ENCODE measurements around the gene PTPN20.

Gene PTPN20

GRCh38 chr10:47022311-47023131 is 111.3 kb downstream of the PTPN20 start:
- no peak for DNase-seq (ENCODE audit: low spot score)

GRCh38 chr10:47023237-47024045 is 112.2 kb downstream of the PTPN20 start:
- peak; percentile 38 for DNase-seq (ENCODE audit: low spot score)

- peak; percentile 10 for DNase-seq (ENCODE audit: low spot score)
These were observed 112.8 kb downstream of the PTPN20 start for GRCh38 chr10:47024046-47024322.

- DNase-seq (ENCODE audit: low spot score): peak; percentile 80
These were observed 113.4 kb downstream of the PTPN20 start for GRCh38 chr10:47024399-47025252.

GRCh38 chr10:47025253-47025539 is 114.0 kb downstream of the PTPN20 start:
- DNase-seq (ENCODE audit: low spot score): peak; percentile 43

GRCh38 chr10:47025540-47026300 is 114.5 kb downstream of the PTPN20 start:
- DNase-seq (ENCODE audit: low spot score): peak; percentile 38

- DNase-seq (ENCODE audit: low spot score): peak; percentile 37
These were observed 115.3 kb downstream of the PTPN20 start for GRCh38 chr10:47026301-47027107.

GRCh38 chr10:47027108-47027783 is 116.0 kb downstream of the PTPN20 start:
- peak; percentile 41 for DNase-seq (ENCODE audit: low spot score)

GRCh38 chr10:47027784-47028260 is 116.6 kb downstream of the PTPN20 start:
- DNase-seq (ENCODE audit: low spot score): peak; percentile 30

- no peak for DNase-seq (ENCODE audit: low spot score)
These were observed 117.2 kb downstream of the PTPN20 start for GRCh38 chr10:47028466-47028865.

- DNase-seq (ENCODE audit: low spot score): peak; percentile 27
These were observed 118.2 kb downstream of the PTPN20 start for GRCh38 chr10:47029181-47030009.

GRCh38 chr10:47030191-47030703 is 119.0 kb downstream of the PTPN20 start:
- no peak for DNase-seq (ENCODE audit: low spot score)

GRCh38 chr10:47031211-47031900 is 120.1 kb downstream of the PTPN20 start:
- no peak for DNase-seq (ENCODE audit: low spot score)

- no peak for DNase-seq (ENCODE audit: low spot score)
These were observed 120.8 kb downstream of the PTPN20 start for GRCh38 chr10:47031901-47032465.

GRCh38 chr10:47033081-47033480 is 121.9 kb downstream of the PTPN20 start:
- DNase-seq (ENCODE audit: low spot score): no peak

GRCh38 chr10:47033541-47034270 is 122.5 kb downstream of the PTPN20 start:
- DNase-seq (ENCODE audit: low spot score): no peak

GRCh38 chr10:47034441-47035051 is 123.3 kb downstream of the PTPN20 start:
- DNase-seq (ENCODE audit: low spot score): no peak

All from ecto neural progenitor cell (in vitro differentiated cells).